Rectal smooth muscle tissue (tissue), 1 donor: ENCODE data around the gene ATP13A5.

Experiments used
- H3K27ac ChIP-seq: one replicate; pipeline ENCODE4 v1.7.0; 2013; ENCODE audit warnings: low read depth, low read length, inconsistent platforms
- H3K27me3 ChIP-seq: one replicate; pipeline ENCODE4 v1.7.0; 2013; ENCODE audit warnings: low read length; ENCODE audit not compliant: control insufficient read depth, insufficient read depth
- H3K36me3 ChIP-seq: one replicate; pipeline ENCODE4 v1.7.0; 2013; ENCODE audit warnings: low read length; ENCODE audit not compliant: control insufficient read depth, insufficient read depth
- H3K4me1 ChIP-seq: one replicate; pipeline ENCODE4 v1.7.0; 2013; ENCODE audit warnings: low read length; ENCODE audit not compliant: control insufficient read depth, insufficient read depth
- H3K4me3 ChIP-seq: one replicate; pipeline ENCODE4 v1.7.0; 2013; ENCODE audit warnings: low read length
- H3K9ac ChIP-seq: one replicate; pipeline ENCODE4 v1.7.0; 2013; ENCODE audit warnings: low read length

ATP13A5 gene

GRCh38 chr3:193240850-193241706, 137.5 kb downstream of the ATP13A5 start, which contains the start of gene PLAAT1:
Gene PLAAT1 (plus strand): TSS chr3:193241222. CDS start chr3:193255651, 14,429 bp downstream.
- H3K4me3 ChIP-seq, result peak within 1 kb of the TSS; percentile 66
- no peaks in the 10 kb centered on the region for H3K27me3 ChIP-seq
- H3K27ac ChIP-seq, result no peak within 1 kb of the TSS
- H3K36me3 ChIP-seq, result no peaks in the 10 kb centered on the region
- no peaks in the 10 kb centered on the region for H3K4me1 ChIP-seq
- H3K9ac ChIP-seq, result no peak within 1 kb of the TSS

GRCh38 chr3:193240436-193240849, 138.1 kb downstream of the ATP13A5 start:
- Histone ChIP-seq H3K27ac (no peak overlapping the region), H3K9ac (no peak overlapping the region), H3K4me1 (no peaks in the 10 kb centered on the region), H3K4me3 (peak overlapping the region; percentile 66), H3K27me3 (no peaks in the 10 kb centered on the region), H3K36me3 (no peaks in the 10 kb centered on the region)

GRCh38 chr3:193237030-193237429, 141.5 kb downstream of the ATP13A5 start:
- H3K27ac ChIP-seq, result no peak overlapping the region
- H3K9ac ChIP-seq, result no peak overlapping the region
- H3K27me3 ChIP-seq, result no peaks in the 10 kb centered on the region

GRCh38 chr3:193236599-193236998, 142.0 kb downstream of the ATP13A5 start:
- Histone ChIP-seq H3K27ac (no peak overlapping the region), H3K4me3 (no peak overlapping the region), H3K4me1 (no peaks in the 10 kb centered on the region), H3K9ac (no peak overlapping the region), H3K36me3 (no peaks in the 10 kb centered on the region), H3K27me3 (no peaks in the 10 kb centered on the region)

More at GRCh38 chr3:193237030-193237429, 141.5 kb downstream of the ATP13A5 start:
- Histone ChIP-seq H3K4me1 (no peaks in the 10 kb centered on the region), H3K36me3 (no peaks in the 10 kb centered on the region), H3K4me3 (no peak overlapping the region)

- Histone ChIP-seq H3K9ac (no peak overlapping the region), H3K36me3 (no peaks in the 10 kb centered on the region), H3K27ac (no peak overlapping the region), H3K4me1 (no peaks in the 10 kb centered on the region), H3K4me3 (no peak overlapping the region), H3K27me3 (no peaks in the 10 kb centered on the region)
Measured at GRCh38 chr3:193231201-193231600, 147.4 kb downstream of the ATP13A5 start.

- no peaks in the 10 kb centered on the region for H3K27me3 ChIP-seq
- no peaks in the 10 kb centered on the region for H3K36me3 ChIP-seq
- no peak overlapping the region for H3K9ac ChIP-seq
- no peaks in the 10 kb centered on the region for H3K4me1 ChIP-seq
- no peak overlapping the region for H3K4me3 ChIP-seq
- no peak overlapping the region for H3K27ac ChIP-seq
Measured at GRCh38 chr3:193230610-193231009, 147.9 kb downstream of the ATP13A5 start.

GRCh38 chr3:193229851-193230420, 148.6 kb downstream of the ATP13A5 start:
- H3K4me1 ChIP-seq, result no peaks in the 10 kb centered on the region
- H3K4me3 ChIP-seq, result no peak overlapping the region
- H3K36me3 ChIP-seq, result no peaks in the 10 kb centered on the region
- no peak overlapping the region for H3K9ac ChIP-seq
- H3K27me3 ChIP-seq, result no peaks in the 10 kb centered on the region
- no peak overlapping the region for H3K27ac ChIP-seq

GRCh38 chr3:193228206-193228605, 150.3 kb downstream of the ATP13A5 start:
- H3K36me3 ChIP-seq, result no peaks in the 10 kb centered on the region

GRCh38 chr3:193225302-193226125, 153.0 kb downstream of the ATP13A5 start:
- Histone ChIP-seq H3K27me3 (no peaks in the 10 kb centered on the region), H3K27ac (no peak overlapping the region), H3K9ac (no peak overlapping the region), H3K4me1 (no peaks in the 10 kb centered on the region), H3K4me3 (no peak overlapping the region), H3K36me3 (no peaks in the 10 kb centered on the region)

More at GRCh38 chr3:193228206-193228605, 150.3 kb downstream of the ATP13A5 start:
- Histone ChIP-seq H3K27ac (no peak overlapping the region), H3K4me1 (no peaks in the 10 kb centered on the region), H3K4me3 (no peak overlapping the region), H3K27me3 (no peaks in the 10 kb centered on the region), H3K9ac (no peak overlapping the region)
